Endothelial cell of umbilical vein (primary cell): ENCODE results near the gene SHOC2. TPM values are rescaled to one million over a fixed set of nuclear protein-coding genes. Genes with fewer than 3 reads are reported as not detected.

Experiments used
- BruUV-seq: library from RNA; stranded (reverse); fragments of 400-500 nt; replicated peaks from 2 replicates; lab custom pipeline; 2021; lab: Mats Ljungman, UMichigan
- CTCF ChIA-PET: fragments of 300-600, 350-600 bp; sonication (Branson Sonifier 250); formaldehyde crosslinking; loops from one replicate; lab custom pipeline; 2021; ENCODE audit warnings: antibody characterized with exemption, inconsistent platforms; lab: Charles Lee
- POLR2A ChIA-PET: fragments of 300-600, 350-600 bp; sonication (Branson Sonifier 250); formaldehyde crosslinking; loops from one replicate; lab custom pipeline; 2021; ENCODE audit warnings: antibody characterized with exemption, inconsistent platforms; lab: Charles Lee
- DNase-seq: peaks from one replicate; pipeline ENCODE4 v3.0.0-alpha.2; 2011; ENCODE audit warnings: low read depth, low spot score
- FAIRE-seq: peaks from 2 replicates; lab custom pipeline; 2011; peaks lifted over from hg19 to GRCh38; lab: Jason Lieb, UNC
- H2AFZ ChIP-seq: 2 replicates; pipeline ENCODE4 v1.6.0; 2012; ENCODE audit warnings: low read depth, low read length, control low read depth, inconsistent platforms
- H3K27ac ChIP-seq: 2 replicates; pipeline ENCODE4 v1.5.1; 2011; ENCODE audit warnings: low read depth, mild to moderate bottlenecking, control low read depth, low read length, moderate library complexity; ENCODE audit not compliant: insufficient read depth
- H3K27me3 ChIP-seq, 2 experiments: 2 replicates each; pipeline versions ENCODE4 v1.6.0 to v1.6.1; 2011; ENCODE audit warnings: low read length in 2 of 2, mixed read lengths in 1 of 2; ENCODE audit not compliant: control insufficient read depth in 2 of 2, insufficient read depth in 2 of 2
- H3K36me3 ChIP-seq, 2 experiments: 2 replicates in 1 of 2; 3 replicates in 1 of 2; pipeline ENCODE4 v1.5.1; 2011; ENCODE audit warnings: low read length in 2 of 2, mild to moderate bottlenecking in 1 of 2, moderate library complexity in 1 of 2; ENCODE audit not compliant: control insufficient read depth in 2 of 2, insufficient read depth in 2 of 2; ENCODE audit errors: extremely low read depth in 1 of 2
- H3K4me1 ChIP-seq: 3 replicates; pipeline ENCODE4 v1.5.1; 2011; ENCODE audit warnings: mild to moderate bottlenecking, low read length; ENCODE audit not compliant: control insufficient read depth, insufficient read depth; ENCODE audit errors: extremely low read depth
- H3K4me2 ChIP-seq: 2 replicates; pipeline ENCODE4 v1.6.1; 2011; ENCODE audit warnings: low read length, control low read depth, mixed read lengths; ENCODE audit not compliant: insufficient read depth
- H3K4me3 ChIP-seq, 3 experiments: fragments of 200-600 bp in 1 of 3; sonication (generic), shearing (Covaris generic) in 1 of 3; replicated peaks in 1 of 3; 2 replicates each; pipeline ENCODE4 v1.5.1; 2011 to 2016; ENCODE audit warnings: control low read depth in 3 of 3, low read length in 3 of 3, mild to moderate bottlenecking in 2 of 3, inconsistent platforms in 1 of 3, low read depth in 1 of 3, moderate library complexity in 1 of 3; ENCODE audit not compliant: insufficient read depth in 1 of 3
- H3K79me2 ChIP-seq: 2 replicates; pipeline ENCODE4 v1.6.0; 2012; ENCODE audit warnings: low read length, inconsistent platforms; ENCODE audit not compliant: control insufficient read depth, insufficient read depth
- H3K9ac ChIP-seq: replicated peaks from 2 replicates; pipeline ENCODE3; 2011; ENCODE audit warnings: low read length, control low read depth; ENCODE audit not compliant: insufficient read depth; ENCODE audit errors: extremely low read depth
- H3K9me1 ChIP-seq: replicated peaks from 3 replicates; pipeline ENCODE4 v1.6.0; 2011; ENCODE audit warnings: mild to moderate bottlenecking, low read length; ENCODE audit not compliant: control insufficient read depth, insufficient read depth; ENCODE audit errors: extremely low read depth
- H3K9me3 ChIP-seq: replicated peaks from 2 replicates; pipeline ENCODE4 v1.5.1; 2012; ENCODE audit warnings: low read length, inconsistent platforms; ENCODE audit not compliant: control insufficient read depth, insufficient read depth
- H4K20me1 ChIP-seq: replicated peaks from 2 replicates; pipeline ENCODE3; 2011; ENCODE audit warnings: mild to moderate bottlenecking, low read length; ENCODE audit not compliant: control insufficient read depth, insufficient read depth; ENCODE audit errors: extremely low read depth
- EZH2 ChIP-seq: IDR thresholded peaks from 2 replicates; pipeline ENCODE4 v1.6.1; 2012; ENCODE audit warnings: borderline replicate concordance, low read depth, mild to moderate bottlenecking, moderate library complexity, low read length, inconsistent platforms; ENCODE audit not compliant: severe bottlenecking
- JUN ChIP-seq: IDR thresholded peaks from 2 replicates; pipeline ENCODE4 v1.6.1; 2011; ENCODE audit warnings: borderline replicate concordance, low read depth; ENCODE audit not compliant: insufficient read length, insufficient read depth
- MAX ChIP-seq: IDR thresholded peaks from 2 replicates; pipeline ENCODE4 v1.6.1; 2011; ENCODE audit not compliant: insufficient read depth, insufficient read length
- MYC ChIP-seq: IDR thresholded peaks from one replicate; pipeline ENCODE4 v1.6.1; 2011; ENCODE audit warnings: mild to moderate bottlenecking, low read depth, low read length
- POLR2A ChIP-seq: IDR thresholded peaks from 2 replicates; pipeline ENCODE4 v1.6.1; 2012; ENCODE audit warnings: low read depth, mild to moderate bottlenecking, control low read depth, low read length
- POLR2AphosphoS5 ChIP-seq: IDR thresholded peaks from 2 replicates; pipeline ENCODE4 v1.6.1; 2012; ENCODE audit warnings: low read depth, mild to moderate bottlenecking, control low read depth, low read length, moderate library complexity; ENCODE audit not compliant: insufficient read depth
- dilution Hi-C: fragments of 300-500 bp; cut with MboI; formaldehyde crosslinking; loops from one replicate; pipeline ENCODE4 v1.15.0; 2019; ENCODE audit warnings: low sequenced_read_pairs; ENCODE audit not compliant: extremely low pct_ligation_motif_present
- intact Hi-C: fragments of 100-400 bp; cut with micrococcal nuclease; formaldehyde crosslinking; loops from one replicate; pipeline ENCODE4 v1.10.0; 2022
- polyA plus RNA-seq, 4 experiments: library from polyadenylated mRNA; depleted of rRNA in 3 of 4; stranded (reverse) in 3 of 4; unstranded in 1 of 4; fragments of >200 nt; gene quantifications; 2 replicates each; pipeline versions ENCODE4 v1.2.1 to v1.2.3, GENCODE V29; 2011 to 2012; ENCODE audit warnings: missing spikeins in 1 of 4
- total RNA-seq: library from RNA; stranded (reverse); gene quantifications from 2 replicates; pipeline ENCODE4 v1.2.3, GENCODE V29; 2021

Gene SHOC2
- total and polyA plus RNA-seq, 2 donors (not counting 3 experiments of a cell fraction or from before 2014, with no cell fraction given), result 13.0 to 37.1 TPM

GRCh38 chr10:110963162-110963561, 43.8 kb downstream of the SHOC2 start:
- dilution Hi-C loops, result no loop called here
- BruUV-seq, result no TSS peak
- no peak for DNase-seq

GRCh38 chr10:110964681-110965080, 45.3 kb downstream of the SHOC2 start:
- no peak overlapping the region for H3K27ac ChIP-seq
- no peaks in the 10 kb centered on the region for H3K27me3 ChIP-seq
- H3K9ac ChIP-seq, result no peak overlapping the region
- peaks cover 7% of the 10 kb centered on the region for H3K4me1 ChIP-seq
- FAIRE-seq, result no peak
- ChIA-PET POLR2A (no interaction called here), CTCF (no interaction called here)
- peaks cover 61% of the 10 kb centered on the region for H3K79me2 ChIP-seq
- H2AFZ ChIP-seq, result no peak overlapping the region
- H3K9me1 ChIP-seq, result no peaks in the 10 kb centered on the region
- no peaks in the 10 kb centered on the region for H3K9me3 ChIP-seq
- H3K36me3 ChIP-seq, result no peaks in the 10 kb centered on the region
- no peak for TF ChIP-seq MYC
- dilution Hi-C loops, result no loop called here
- no peak for DNase-seq
- no peak overlapping the region for H3K4me2 ChIP-seq
- peaks cover 5% of the 10 kb centered on the region for H4K20me1 ChIP-seq
- no TSS peak for BruUV-seq
- intact Hi-C loops, result no loop called here
- no peak overlapping the region for H3K4me3 ChIP-seq

More at GRCh38 chr10:110963162-110963561, 43.8 kb downstream of the SHOC2 start:
- Histone ChIP-seq H3K27ac (no peak overlapping the region), H3K9me1 (no peaks in the 10 kb centered on the region), H3K4me3 (no peak overlapping the region), H4K20me1 (peaks cover 5% of the 10 kb centered on the region), H3K4me2 (no peak overlapping the region), H3K79me2 (peaks cover 67% of the 10 kb centered on the region), H3K9me3 (no peaks in the 10 kb centered on the region), H3K9ac (no peak overlapping the region), H3K4me1 (peaks cover 7% of the 10 kb centered on the region), H2AFZ (no peak overlapping the region), H3K27me3 (no peaks in the 10 kb centered on the region), H3K36me3 (no peaks in the 10 kb centered on the region)
- POLR2A ChIA-PET, result no interaction called here
- no peak for FAIRE-seq
- CTCF ChIA-PET, result no interaction called here
- intact Hi-C loops, result no loop called here
- TF ChIP-seq JUN (no peak), MAX (no peak), MYC (no peak), POLR2AphosphoS5 (no peak), POLR2A (no peak), EZH2 (no peak)
